GM19372 (cell line): ENCODE results near the gene CDKAL1.
"Not testable (repeated sequence)": the region's sequence is repeated elsewhere in the genome, so short reads cannot be mapped to it uniquely, and the experiment has no call there.

ENCODE experiments used
- ATAC-seq: cut with Tn5 transposase; IDR thresholded peaks from one replicate; pipeline ENCODE4 v1.9.1; 2021; ENCODE audit warnings: mild to moderate bottlenecking, low read depth, moderate library complexity; ENCODE audit not compliant: unreplicated experiment

CDKAL1 gene

DNA sequence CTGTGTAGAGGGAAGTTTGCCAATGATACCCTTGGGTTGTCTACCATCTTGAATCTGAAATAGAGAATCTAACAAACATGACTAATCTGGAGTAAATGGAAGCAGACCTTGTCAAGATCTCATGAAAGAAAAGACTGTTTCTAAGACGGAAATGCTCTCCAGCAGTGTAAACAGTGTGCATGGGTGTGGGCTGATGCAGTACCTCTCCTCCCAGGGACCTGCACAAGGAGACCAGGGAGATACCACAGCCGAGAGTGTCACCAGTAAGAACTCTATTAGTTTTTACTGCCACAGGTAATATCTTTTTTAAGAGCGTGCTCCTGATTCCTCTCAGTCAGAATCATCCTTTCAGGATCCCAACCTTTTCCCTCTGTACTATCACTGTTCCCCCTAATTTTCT lies 546.0 kb downstream of the CDKAL1 start:
- no peak for ATAC-seq

DNA sequence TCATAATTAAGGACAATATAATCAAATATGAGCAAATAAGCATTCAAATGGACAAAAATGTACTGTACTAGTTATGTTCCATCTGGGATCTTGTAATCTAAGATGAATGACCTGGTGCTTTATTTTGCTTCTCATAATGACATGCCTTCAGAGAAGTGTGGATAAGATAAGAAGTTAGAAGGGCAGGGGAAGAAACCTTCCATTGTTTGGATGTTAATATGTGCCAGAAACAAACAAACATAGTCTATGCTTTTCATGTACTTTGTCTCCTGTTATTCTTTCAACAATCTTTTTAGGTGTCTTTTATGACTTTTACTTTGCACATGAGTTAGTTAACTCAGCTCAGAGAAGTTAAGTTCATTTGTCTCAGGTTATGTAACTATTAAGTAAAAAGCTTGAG lies 547.8 kb downstream of the CDKAL1 start:
- no peak for ATAC-seq

DNA sequence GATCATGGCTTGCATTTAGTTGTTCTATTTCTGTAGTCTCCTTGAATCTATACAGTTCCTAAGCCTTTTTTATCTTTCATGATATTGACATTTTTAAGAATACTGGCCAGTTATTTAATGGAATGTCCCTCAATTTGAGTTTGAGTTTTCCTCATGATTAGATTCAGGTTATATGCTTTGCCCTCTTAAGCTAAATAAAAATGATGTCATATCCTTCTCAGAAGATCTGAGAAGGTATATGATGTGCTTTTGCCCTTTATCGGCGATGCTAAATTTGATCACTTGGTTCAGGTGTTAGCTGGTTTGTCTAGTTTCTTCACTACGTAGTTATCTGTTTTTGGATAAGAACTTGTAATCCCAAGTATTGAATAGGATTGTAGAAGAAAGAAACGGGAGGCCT lies 549.5 kb downstream of the CDKAL1 start:
- ATAC-seq: no peak

DNA sequence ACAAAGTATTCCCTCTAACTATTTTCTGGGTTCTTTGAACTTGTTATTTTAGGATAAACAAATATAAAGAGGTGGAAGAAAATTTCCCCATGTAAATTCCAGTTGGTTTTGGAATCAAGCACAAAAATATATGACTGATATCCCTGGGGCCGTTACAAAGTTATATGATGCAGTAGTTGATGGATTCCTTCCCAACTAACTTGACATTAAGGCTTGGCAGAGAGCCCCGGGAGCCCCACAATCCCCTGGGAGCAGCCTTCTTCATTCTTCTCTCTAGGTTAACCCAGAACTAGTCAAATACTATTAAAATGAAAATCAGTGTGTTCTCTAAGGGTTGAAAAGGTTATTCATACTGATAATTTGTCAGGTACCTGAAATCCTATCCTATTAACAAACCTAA lies 550.4 kb downstream of the CDKAL1 start:
- ATAC-seq: no peak

DNA sequence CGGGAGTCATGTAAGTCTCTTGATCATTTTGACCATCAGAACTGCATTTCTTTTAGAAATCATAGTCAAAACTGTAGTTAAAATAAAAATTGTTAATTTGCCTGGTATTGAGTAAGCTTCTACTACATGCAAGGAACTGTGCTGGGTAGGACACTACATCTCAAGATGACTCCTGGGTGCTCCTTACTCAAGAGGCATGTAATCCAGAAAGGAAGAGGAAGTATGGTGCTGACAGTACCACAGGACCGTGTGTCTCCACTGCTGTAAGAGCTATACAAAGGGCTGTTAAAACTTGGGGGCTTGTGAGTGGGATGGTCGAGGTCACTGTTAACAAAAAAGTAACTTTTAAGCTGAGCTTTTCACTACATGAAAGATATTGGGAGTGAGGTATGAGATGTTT lies 551.0 kb downstream of the CDKAL1 start:
- ATAC-seq: no peak

DNA sequence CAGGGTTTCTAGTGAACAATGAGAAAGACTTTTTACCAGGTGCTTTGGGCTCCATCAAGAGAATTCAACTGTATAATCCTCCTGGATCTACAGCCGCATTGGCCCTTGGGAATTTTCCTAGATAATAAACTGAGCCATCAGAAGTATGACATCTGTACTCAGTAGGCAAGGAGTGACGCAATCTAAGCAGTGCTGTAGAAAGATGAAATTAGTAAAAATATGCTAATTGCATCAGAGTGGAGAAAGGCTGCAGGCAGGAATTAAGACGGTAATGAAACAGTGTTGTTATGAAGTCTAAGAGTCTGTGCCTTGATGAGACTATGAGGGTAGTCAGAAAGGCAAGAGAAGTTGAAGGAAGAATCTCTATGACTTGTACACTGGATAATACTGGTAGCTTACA lies 551.4 kb downstream of the CDKAL1 start:
- no peak for ATAC-seq

DNA sequence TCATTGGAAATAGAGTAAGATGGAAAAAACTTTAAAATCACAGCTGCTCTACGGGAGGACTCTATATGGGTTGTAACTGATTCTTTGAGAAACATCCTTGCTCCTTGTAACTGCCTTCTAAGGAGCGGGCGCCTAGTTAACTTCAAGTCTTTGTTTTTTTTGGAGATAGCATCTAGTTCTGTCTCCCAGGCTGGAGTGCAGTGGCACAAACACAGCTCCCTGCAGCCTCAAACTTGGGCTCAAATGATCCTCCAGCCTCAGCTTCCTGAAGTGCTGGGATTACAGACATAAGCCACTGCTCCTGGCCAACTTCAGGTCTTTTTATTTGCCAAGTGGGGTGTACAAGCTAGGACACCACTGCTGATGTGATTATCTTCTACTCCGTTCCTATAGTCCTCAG lies 552.9 kb downstream of the CDKAL1 start:
- ATAC-seq: no peak

DNA sequence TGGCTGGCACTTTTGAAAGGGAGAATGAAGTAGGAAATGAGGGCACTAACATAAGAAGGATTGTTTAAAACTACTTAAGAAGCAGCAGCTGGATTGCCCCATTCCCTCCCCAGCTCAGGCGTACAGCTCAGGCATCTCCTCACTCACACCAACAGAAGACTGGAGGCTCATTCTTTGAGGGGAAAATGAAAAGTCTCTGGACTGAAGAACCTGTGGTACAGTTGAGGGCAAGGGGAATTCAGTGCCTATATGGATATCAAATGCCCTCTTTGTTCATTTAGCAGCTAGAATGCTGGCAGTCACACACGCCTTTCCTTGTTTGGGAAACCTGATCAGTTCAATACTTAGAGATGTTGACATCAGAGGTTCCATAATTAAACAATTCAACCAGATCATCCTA lies 557.2 kb downstream of the CDKAL1 start:
- no peak for ATAC-seq

DNA sequence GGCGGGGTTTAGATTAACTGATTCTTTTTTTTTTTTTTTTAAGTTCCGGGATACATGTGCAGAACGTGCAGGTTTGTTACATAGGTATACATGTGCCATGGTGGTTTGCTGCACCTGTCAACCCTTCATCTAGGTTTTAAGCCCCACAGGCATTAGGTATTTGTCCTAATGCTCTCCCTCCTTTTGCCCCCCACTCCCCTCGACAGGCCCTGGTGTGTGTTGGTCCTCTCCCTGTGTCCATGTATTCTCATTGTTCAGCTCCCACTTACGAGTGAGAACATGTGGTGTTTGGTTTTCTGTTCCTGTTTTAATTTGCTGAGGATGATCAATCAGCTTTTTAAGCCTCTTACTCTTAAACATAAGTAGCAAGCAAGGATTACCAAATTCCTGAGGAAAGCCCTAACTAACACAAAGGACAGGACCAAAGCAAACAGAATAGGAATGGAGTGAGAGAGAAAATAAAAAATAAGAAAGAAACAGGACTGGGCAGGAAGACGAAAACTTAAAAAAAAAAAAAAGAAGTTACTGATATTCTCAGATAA lies 558.0 kb downstream of the CDKAL1 start:
- not testable (repeated sequence) for ATAC-seq

DNA sequence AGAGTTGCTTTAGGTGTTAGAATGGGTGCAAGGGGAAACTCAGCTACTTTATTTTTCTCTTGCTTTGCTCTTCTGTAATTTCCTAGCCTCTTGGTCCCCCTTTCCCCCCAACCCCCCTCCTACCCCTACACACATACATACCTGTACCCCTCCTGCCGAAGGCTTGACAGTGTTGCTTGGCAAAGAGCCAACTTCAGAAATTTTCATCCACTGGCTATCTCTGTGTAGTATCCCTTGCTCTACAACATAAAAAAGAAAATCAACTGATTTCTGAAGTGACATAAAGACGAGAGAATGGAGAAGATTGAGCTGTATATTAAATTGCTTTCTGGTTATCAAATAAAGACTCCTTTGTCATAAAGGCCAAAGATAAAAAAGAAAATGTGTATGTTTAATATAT lies 561.2 kb downstream of the CDKAL1 start:
- ATAC-seq: no peak

DNA sequence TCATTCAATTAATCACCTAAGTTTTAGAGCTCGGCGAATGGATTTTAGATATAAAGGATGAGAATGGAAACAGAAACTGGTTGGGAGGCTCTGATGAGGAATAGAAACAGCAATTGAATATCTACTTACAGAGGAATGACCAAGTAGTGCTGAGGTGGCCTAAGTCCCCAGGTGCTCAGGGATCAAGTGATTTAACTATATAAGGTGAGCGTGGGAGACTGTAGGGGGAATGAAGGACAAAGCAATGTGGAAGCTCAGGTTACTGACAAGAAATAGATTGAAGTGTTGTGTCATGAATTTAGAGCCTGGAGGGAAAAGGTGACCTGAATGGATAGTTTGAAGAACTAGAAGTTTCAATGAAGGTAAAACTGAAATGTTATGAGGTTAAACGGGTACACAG lies 563.9 kb downstream of the CDKAL1 start:
- ATAC-seq: no peak

DNA sequence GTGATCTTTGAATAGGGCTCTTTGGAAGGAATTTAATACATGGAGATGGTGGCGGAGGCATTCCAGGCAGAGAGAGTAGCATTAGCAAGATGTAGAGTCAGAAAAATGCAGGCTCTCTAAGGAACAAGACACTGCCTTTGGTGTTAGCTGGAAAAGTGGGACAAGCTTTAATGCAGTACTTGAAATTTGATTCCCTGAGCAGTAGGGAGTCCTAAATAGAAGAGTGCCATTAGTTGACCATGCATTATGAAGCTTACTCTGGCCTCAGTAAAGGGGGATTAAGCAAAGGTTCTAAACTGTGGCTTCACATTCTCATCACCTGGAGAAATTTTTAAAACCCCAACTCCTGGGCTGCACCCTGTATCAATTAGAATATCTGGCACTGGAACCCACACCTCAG lies 564.5 kb downstream of the CDKAL1 start:
- no peak for ATAC-seq

DNA sequence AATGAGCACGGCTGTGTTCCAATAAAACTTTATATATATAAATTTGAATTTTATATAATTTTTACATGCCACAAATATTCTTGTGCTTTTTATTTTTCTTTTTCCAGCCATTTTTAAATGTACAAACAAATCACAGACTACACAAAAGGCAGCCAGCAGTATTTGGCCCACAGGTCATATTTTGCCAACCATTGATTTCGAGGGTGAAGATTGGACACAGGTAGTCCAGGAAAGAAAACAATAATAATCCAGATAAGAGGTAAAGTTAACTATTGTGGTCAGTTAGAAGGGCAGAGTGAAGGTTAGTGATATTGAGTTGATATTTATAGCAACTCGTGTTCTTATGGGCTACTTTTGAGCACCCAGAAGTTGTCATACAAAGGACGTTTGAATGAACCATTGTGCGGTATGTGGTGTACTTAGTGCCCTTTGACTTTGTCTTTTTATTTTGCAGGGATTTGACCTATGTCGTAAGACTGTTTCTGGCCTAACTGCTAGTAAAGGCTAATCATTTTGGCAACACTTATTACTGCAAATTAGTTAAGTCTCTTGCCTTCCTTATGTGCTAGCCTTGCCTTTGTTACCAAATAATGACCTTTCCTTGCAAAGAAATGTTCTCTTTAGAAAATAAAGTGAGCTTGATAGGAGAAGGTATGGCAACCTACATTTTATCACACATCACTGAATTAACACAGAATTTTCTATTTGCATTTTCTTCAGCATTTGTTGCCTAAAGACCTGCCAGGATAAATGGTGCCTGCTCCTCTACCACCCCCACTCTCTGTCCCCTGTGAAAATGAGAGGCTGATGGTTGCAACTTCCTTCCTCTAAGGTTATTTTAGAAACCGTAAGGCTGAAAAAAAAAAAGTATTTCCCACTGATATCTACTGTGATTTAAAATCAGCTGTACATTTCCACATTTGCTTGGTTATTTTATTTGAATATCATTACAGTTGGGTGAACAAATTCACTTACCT lies 565.4 kb downstream of the CDKAL1 start:
- no peak for ATAC-seq

DNA sequence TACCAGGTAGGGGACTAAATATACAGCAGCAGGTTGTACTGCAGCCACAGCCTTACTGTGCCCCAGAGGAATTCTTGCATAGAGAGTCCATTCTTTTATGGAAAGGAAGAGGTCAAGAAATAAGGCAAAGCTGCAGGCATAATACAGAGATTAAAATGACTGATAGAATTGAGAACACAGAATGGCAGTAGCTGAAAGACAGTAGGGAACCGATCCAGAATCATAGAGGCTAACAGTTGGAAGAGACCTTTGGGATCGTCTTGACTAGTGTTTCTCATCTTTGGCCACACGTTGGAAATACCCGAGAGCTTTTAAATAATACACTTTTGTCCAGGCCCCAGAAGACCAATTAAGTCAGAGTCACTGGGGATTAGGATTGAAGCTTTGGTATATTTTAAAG lies 566.7 kb downstream of the CDKAL1 start:
- ATAC-seq: no peak

DNA sequence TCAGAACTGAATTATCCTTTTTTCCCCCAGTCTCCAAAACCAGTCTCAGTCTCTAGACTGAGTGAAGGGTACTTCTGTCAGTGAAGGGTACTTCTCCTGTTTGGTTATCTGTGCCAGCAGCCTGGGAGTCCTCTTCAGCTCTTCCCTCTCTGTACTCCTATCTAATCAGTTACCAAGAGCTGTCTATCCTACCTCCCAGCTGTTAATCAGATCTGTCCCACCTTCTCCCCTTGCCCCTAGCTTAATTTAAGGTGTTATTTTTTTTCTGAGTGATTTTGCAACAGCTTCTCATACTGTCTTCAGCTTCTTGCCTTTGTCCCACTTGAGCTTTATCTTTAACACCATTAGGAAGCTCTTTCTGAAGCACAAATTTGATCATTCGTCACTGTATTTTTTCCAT lies 567.4 kb downstream of the CDKAL1 start:
- no peak for ATAC-seq

DNA sequence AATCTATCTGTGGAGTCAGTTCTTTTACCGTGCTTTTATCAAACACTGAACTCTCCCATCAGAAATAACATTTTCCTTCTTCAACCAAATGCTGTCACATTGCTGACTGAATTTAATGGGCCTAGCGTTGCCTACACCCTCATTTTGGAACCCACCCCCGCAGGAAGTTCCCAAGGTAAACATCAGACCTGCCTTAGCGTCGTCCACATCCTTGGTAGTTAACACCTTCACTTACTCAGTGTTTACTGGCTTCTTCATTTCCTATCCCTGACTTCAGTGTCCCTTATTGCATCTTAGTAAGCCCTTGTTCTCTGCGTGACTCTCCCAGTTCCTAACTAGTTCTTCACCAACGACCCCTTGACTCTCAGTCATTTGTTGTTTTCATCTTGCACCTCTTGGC lies 567.9 kb downstream of the CDKAL1 start:
- ATAC-seq: no peak

DNA sequence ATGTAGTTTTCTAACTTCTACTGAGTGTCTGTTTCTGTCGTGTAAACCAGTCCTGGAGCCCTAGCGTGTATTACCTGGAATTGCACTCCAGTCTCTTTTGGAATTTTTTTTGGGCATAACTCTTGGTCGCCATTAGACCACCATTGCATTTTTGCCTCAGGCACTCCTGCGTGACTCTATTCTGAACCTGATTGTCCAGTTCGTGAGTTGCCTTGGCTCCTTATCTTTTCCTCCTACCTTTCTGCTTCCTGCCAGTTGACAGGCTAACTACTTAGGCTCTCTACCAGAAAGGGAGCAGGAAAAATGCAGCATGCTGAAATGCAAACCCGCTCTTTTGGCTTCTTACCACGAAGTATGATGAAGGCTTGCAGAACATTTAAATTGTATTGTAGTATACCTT lies 568.4 kb downstream of the CDKAL1 start:
- ATAC-seq: no peak

DNA sequence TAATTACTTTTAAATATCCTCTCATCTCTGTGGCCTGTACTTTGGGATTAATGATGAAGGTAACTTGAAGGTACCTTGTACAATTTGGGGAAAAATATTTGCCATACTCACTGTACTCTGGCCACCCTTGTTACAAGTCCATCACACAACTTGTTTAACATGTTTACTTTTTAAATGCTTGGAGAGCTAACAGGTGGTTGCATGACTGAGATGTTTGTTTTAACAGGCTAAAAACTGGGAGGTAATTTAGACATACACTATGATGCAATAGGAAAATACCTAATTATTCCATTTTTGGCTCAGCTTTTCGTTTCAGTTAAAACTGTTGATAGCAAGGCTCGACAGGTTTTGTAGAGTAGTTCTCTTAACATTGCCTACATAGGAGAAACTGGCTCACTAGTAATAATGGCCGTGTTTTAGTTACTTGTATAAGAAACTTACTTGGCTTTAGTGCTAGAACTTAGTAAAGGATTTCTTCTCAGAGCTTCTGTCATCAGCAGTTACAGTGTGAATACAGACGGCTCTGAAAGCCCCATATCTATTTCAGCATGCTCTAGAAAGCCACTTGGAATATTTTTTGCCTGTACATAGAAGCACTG lies 569.5 kb downstream of the CDKAL1 start:
- no peak for ATAC-seq

DNA sequence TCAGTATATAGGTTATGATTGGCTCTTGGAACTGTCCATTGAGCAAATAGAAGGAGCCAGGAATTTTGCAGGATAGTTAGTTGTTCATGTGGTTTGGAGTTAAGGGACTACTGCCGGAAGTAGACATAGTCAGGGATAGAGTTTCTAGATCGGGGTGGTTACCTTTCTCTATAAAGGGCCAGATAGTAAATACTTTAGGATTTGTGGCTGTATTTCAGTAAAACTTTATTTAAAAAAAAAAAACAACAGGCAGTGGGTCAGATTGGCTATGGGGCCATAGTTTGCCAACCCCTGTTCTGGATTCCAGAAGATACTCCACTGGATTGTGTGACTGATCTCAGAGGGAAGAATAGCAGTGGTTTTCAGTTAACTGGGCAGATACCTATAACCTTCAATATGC lies 570.0 kb downstream of the CDKAL1 start:
- ATAC-seq: no peak

DNA sequence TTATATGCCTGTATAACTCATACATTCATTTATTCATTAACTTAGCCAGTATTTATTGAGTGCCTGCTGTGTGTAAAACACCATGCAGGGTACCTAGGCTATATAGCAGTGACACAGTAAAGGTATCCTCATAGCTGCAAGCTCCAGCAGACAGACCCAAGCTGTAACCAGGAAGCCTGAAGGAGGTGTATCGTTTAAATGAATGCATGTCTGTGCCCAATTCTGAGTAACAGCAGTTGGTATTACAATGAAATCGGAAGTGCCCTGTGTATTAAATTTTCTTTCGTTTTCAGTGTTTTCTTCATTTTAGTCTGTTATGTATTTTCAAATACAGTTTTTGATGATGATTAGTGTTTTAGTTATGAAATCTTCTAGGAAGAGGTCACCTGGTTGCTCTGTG lies 573.5 kb downstream of the CDKAL1 start:
- ATAC-seq: no peak

DNA sequence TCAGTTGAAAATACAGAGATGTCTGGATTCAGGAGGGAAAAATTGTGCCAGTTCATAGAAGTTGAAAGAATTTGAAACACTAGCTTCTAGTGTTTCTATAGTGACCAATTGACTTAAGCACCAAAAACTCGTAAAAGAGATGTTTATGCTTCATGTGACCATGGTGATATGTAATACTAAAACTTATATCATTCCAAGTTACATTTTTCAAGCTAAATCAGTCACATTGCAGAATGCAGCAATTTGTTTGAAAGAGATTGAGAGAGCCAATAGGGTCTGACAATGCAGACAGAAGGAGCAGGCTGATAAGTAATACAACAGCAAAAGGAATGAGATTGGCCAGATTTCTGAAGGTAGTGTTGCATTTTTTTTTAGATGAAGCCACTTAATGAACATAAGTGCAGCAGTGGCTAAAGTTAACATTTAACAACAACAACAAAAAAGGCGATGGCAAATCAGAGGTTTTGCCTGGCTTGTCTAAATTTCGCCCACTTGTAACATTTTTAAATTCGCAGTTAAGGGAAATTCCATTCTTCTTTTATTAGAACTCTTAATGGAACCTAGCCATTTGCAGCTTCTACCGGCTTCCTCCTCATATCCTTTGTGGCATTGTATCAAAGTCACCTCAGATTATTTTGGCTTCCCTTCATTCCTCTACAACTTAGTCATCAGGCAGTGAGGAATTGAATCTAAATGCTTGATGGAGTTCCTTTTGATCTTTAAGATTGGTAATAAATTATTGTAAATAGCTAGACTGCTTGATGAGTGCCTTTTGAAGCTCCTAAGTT lies 575.3 kb downstream of the CDKAL1 start:
- no peak for ATAC-seq
